ENCODE data around the gene ADGRF3.
"Not testable (repeated sequence)": the region's sequence is repeated elsewhere in the genome, so short reads cannot be mapped to it uniquely, and the experiment has no call there.

Gene ADGRF3

DNA sequence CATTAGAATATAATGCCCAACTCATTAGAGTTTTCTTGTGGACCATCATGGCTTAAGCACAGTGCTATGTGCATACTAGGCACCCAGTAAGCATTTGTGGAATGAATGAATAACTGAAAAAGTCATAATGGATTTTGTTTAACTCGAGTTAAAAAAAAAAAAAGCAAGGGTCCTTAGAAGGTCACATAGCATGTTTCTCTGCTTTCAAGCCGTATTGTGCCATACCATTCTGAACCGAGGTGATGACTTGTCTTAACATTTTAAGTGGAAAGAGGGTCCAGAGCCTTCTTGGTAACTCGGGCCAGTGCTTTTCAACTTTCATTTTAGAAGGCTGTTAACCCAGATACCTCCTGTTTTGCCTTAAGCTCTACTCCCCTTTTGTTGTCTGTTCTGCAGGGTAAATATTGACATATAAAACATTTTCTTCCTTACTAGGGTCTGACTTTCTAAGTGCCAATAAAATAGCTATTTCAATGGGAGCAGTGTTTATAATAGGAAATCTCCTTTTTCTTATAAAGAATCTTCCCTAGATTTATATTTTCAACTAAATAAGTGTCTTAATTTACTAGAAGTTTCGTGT is 787 bp upstream of the ADGRF3 start:
- DNase-seq, result no peak

DNA sequence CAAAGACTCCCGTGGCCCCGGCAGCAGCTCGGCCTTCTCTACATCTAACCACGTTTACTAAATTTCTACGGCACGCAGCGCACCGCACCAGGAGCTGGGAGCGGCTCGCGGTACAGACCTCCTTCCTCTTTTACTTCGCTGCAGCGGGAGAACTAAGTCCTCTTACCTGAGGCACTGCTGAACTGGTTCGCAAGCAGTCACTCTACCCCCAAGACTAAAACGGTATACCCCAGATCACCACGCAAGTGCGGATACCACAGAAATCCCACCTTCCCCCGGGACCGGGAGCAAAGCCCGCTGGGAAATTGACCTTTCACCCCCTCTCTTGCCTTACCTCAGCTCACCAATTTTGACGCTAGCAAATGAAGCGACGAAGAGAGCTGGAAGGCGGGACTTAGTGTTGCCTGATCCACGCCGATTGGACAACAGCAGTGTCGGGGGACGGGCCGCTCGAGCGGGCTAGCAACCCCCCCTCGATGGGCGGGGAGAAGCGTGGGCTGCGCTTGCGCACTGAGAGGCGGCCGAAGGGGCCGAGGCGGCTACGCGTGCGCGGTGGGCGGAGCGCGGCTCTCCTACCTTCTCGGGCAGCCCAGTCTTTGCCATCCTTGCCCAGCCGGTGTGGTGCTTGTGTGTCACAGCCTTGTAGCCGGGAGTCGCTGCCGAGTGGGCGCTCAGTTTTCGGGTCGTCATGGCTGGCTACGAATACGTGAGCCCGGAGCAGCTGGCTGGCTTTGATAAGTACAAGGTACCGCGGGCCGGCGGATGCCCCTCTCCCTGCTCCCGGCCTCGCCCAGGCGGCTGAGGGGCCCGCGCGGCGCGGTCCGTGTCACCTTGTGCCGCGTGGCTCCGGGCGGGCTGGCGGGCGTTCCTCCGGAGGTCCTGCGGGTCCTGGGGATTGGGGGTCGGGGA is 790 bp downstream of the ADGRF3 start, which contains the start of gene SELENOI:
Gene SELENOI, plus strand, starts transcription at position 599 of the 909 bp plus-strand sequence. Its CDS starts 90 bp downstream, at position 689.
- DNase-seq, result peak; percentile 99

DNA sequence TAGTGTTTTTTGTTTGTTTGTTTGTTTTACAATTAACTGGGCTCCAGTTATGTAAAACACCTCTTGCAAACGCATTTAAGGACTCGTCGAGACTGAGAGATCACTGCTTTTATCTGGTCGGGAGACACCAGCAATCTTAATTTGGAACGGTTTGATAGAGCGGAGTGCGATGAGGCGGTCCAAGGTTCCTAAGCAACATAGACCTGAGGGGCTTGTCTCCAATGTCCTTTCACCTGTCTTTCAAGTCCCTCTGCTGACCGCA is 1.4 kb downstream of the ADGRF3 start:
- no peak for DNase-seq

GRCh38 chr2:26344581-26345282 is 1.9 kb downstream of the ADGRF3 start:
- no peak for DNase-seq

- no peak for DNase-seq
Measured at GRCh38 chr2:26340831-26341230, 5.8 kb downstream of the ADGRF3 start.

DNA sequence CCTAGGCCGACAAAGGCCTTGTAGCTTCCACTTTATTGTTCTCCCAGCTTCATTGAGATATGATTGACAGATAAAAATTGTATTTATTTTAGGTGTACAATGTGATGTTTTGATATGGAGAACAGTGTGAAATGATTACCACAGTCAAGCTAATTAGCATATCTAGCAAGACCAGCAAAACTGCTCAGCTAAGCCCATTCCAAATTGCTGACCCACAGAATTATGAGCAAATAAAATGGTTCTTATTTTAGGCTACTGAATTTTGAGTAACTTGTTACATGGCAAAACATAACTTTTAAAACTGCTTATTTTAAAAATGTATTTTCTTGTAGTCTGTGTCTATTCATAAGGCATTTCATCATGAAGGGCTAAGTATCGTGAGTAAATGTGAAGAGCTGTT is 9.3 kb downstream of the ADGRF3 start:
- no peak for DNase-seq

DNA sequence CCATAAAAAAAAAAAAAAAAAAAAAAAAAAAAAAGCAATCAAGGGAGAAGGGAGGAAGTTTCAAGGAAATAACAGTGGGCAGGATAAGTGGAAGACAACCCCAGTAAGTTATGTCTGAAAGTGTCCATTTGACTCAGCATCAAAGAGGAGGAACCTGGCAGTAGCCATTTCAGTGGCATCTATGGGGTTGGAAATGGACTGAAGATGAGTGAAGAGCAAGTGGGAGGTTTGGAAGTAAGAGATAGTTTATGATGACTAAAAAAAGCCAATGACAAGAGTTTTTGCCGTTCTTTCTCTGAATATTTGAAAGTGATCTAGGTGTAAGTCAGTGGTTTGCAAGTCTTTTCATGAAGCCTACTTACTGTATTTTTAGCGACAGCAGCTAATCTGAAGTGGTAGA is 9.9 kb downstream of the ADGRF3 start:
- DNase-seq, result no peak

DNA sequence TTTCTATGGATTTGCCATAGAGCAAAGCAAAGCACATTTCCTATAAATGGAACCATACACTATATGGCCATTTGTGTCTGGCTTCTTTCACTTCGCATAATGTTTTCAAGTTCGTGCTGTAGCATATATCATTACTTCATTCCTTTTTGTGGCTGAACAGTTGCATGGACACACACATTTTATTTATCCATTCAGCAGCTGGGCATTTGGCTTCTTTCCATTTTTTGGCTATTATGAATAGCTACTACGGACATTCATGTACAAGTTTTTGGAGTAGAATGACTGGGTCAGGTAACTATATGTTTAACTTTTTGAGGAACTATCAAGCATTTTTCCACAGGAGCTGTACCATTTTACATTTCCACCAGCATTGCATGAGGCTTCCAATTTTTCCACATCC is 11.4 kb downstream of the ADGRF3 start:
- DNase-seq, result no peak

GRCh38 chr2:26333293-26333692 is 13.3 kb downstream of the ADGRF3 start:
- no peak for DNase-seq

DNA sequence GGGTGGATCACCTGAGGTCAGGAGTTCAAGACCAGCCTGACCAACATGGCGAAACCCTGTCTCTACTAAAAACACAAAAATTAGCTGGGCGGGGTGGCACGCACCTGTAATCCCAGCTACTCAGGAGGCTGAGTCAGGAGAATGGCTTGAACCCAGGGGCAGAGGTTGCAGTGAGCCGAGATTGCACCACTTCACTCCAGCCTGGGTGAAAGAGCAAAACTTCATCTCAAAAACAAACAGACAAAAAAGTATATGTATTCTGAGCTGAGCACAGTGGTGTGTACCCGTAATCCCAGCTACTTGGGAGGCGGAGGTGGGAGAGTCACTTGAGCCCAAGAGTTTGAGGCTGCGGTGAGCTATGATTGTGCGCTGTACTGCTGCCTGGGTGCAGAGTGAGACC is 15.3 kb downstream of the ADGRF3 start:
- not testable (repeated sequence) for DNase-seq

- DNase-seq, result no peak
Measured at GRCh38 chr2:26330604-26331003, 16.0 kb downstream of the ADGRF3 start.

GRCh38 chr2:26330114-26330549 is 16.5 kb downstream of the ADGRF3 start:
- DNase-seq, result peak; percentile 72

DNA sequence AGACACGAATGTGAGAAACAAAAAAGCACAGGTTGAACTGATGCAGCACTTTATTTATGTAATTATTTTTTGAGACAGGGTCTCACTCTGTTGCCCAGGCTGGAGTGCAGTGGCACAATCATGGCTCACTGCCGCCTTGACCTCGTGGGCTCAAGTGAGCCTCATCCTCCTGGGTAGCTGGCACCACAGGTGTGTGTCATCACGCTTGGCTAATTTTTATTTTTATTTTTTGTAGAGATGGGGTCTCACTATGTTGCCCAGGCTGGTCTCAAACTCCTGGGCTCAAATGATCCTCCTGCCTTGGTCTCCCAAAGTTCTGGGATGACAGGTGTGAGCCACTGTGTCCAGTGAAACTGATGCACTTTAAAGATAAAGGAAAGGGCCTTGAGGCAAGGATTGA is 17.5 kb downstream of the ADGRF3 start:
- DNase-seq, result not testable (repeated sequence)

DNA sequence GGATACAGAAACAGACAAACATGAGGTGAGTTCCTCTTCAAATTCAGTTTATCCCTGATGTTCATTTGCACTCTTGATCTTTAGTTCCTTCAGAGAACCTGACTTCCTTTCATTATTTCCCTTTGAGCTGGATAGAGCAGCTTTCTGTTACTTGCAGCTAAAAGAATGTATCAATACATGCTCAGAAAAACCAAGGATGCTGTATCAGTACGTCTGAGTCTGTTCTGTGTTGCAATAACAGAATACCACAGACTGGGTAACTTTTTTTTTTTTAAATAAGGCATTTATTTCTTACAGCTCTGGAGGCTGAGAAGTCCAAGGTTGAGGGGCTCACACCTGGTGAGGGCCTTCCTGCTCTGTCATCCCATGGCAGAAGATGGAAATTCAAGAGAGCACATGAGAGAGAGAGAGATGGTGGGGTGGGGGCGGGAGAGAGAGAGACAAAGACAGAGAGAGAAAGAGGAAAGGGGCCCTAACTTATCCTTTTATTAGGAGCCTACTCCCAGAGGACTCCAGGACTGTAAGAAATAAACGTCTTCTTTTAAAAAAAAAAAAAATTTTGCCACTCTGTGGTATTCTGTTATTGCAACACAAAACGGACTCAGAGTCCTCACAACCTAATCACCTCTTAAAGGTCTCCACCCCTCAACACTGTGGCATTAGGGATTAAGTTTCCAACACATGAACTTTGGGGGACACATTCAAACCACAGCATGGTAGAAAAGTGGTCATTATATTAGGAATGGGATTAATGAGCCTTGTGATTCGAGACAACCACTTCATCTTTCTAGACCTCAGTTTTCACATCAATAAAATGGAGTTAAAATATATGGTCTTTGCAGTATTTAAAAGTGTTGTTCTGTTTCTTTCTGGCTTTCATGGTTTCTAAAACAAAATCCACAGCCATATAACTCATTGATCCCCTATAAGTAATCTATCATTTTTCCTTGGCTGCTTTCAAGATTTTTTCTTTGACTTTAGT is 19.0 kb downstream of the ADGRF3 start:
- no peak for DNase-seq

DNA sequence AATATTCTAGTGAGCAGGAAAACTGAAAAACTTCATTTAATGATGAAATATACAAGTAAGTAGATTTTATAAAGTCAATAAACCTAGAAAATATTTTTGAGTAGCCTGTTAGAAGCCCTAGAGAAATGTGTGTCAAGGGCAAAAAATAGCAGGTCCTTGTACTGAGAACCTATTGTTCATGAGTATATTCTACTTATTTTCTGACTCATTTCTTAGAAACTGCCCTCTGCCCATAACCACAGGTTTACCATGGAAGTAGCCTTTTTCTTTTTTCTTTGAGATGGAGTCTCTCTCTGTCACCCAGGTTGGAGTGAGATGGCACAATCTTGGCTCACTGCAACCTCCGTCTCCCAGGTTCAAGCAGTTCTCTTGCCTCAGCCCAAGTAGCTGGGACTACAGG is 20.1 kb downstream of the ADGRF3 start:
- no peak for DNase-seq

- no peak for DNase-seq
Measured at GRCh38 chr2:26325851-26326250, 20.7 kb downstream of the ADGRF3 start.

GRCh38 chr2:26324903-26325302 is 21.7 kb downstream of the ADGRF3 start:
- no peak for DNase-seq

DNA sequence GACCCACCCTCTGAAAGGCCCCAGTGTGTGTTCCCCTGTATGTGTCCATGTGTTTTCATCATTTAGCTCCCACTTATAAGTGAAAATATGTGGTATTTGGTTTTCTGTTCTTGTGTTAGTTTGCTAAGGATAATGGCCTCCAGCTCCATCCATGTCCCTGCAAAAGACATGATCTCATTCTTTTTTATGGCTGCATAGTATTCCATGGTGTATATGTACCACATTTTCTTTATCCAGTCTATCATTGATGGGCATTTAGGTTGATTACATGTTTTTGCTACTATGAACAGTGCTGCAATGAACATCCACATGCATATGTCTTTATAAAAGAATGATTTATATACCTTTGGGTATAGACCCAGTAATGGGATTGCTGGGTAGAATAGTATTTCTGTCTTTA is 22.1 kb downstream of the ADGRF3 start:
- not testable (repeated sequence) for DNase-seq

DNA sequence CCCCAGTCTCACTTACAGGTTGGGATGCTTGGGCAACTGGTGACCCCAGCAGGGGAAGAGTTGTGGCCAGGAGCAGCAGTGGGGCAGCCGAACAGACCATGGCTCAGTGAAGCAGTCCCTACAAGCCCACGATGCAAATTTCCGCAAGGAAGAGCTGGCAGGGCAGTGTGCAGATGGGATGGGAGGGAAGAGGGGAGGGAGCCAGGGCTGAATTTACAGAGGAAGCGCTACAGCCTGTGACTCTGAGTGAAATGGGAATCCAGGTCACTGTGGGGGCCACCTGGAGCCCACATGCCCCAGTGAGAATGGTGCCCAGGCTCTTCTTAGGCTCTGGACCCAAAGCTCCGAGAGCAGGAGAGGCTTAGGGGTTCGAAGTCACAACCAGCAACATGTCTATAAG is 27.6 kb downstream of the ADGRF3 start:
- no peak for DNase-seq

DNA sequence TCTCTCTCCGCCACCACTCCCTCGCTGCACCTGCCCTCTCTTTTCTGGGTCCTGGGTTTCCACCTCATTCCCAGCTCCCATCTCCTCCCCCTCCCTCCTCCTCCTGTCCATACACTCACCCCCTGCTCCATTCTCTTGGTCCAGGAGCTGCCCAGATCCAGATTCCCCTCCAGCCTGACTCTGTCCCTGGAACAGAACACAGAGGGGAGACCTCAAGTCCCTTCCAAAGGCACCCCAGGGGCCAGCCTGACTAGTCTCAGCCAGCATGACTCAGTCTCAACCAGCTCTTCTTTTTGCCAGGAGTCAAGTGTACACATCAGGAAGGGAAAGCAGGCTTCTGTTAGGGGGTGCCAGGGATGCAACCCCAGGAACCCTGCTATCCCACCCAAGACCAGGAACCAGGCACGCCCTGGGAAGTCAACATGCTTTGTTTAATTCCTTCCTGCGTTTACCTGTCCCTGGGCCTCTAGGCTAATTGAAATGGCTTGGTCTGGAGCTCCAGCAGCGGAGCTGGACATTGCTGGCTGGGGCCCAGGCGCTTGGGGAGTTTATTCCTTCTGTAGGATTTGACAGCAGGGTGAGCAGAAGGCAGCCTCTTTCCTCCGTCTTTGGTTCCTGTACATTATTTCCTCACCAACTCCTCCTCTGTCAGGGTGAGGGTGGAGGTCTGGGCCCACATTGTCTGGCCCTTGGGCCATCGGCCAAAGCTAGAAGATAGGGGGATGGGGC is 29.0 kb downstream of the ADGRF3 start:
- DNase-seq, result no peak

- DNase-seq, result no peak
Measured at GRCh38 chr2:26316845-26317244, 29.7 kb downstream of the ADGRF3 start.

- no peak for DNase-seq
Measured at GRCh38 chr2:26316041-26316440, 30.5 kb downstream of the ADGRF3 start.

Data from effector CD4-positive, alpha-beta T cell (primary cell).